Measurements from ENCODE around the gene PAK1IP1. TPM values are rescaled to one million over a fixed set of nuclear protein-coding genes. Genes with fewer than 3 reads are reported as not detected.

PAK1IP1 gene
- polyA plus RNA-seq, 1 donor (not counting 4 experiments of a cell fraction or from before 2014, with no cell fraction given): 36.3 TPM

GRCh38 chr6:10682355-10682988, 12.3 kb upstream of the PAK1IP1 start:
- Histone ChIP-seq H2AFZ (ENCODE audit: control insufficient read depth, low read length) (no peak overlapping the region), H3K9ac (ENCODE audit: control insufficient read depth, extremely low read depth, insufficient read depth, low read length) (no peak overlapping the region), H3K27me3 (ENCODE audit: control insufficient read depth, extremely low read depth, insufficient read depth, low read length) (no peaks in the 10 kb centered on the region), H3K36me3 (ENCODE audit: control insufficient read depth in 2 of 2, extremely low read depth in 1 of 2, insufficient read depth in 2 of 2, low read length in 2 of 2) (no peaks in the 10 kb centered on the region), H3K4me3 (ENCODE audit: control insufficient read depth in 2 of 3, extremely low read depth in 1 of 3, insufficient read depth in 2 of 3, low read depth in 1 of 3, low read length in 3 of 3) (no peak overlapping the region), H3K9me1 (ENCODE audit: control insufficient read depth, extremely low read depth, insufficient read depth, low read length) (no peaks in the 10 kb centered on the region), H3K27ac (ENCODE audit: control insufficient read depth, insufficient read depth, low read length) (no peak overlapping the region), H3K9me3 (ENCODE audit: control insufficient read depth, low read depth, low read length) (no peaks in the 10 kb centered on the region), H4K20me1 (ENCODE audit: control insufficient read depth, extremely low read depth, insufficient read depth, low read length) (no peaks in the 10 kb centered on the region), H3K4me1 (ENCODE audit: control insufficient read depth, extremely low read depth, insufficient read depth, low read length) (no peaks in the 10 kb centered on the region), H3K79me2 (ENCODE audit: control insufficient read depth, insufficient read depth, low read length) (no peaks in the 10 kb centered on the region), H3K4me2 (ENCODE audit: control insufficient read depth, extremely low read depth, insufficient read depth, low read depth, low read length) (no peak overlapping the region)
- no peak for DNase-seq (ENCODE audit: low read depth, low spot score)
- dilution Hi-C loops (cut with MboI; ENCODE audit: extremely low pct_ligation_motif_present, low sequenced_read_pairs): no loop called here
- TF ChIP-seq EZH2 (IDR thresholded peaks at IDR 0.05; ENCODE audit: low read length): no peak
- TF ChIP-seq CTCF (optimal IDR thresholded peaks at IDR 0.05 in 1 of 3, IDR thresholded peaks at IDR 0.05 in 1 of 3, conservative IDR thresholded peaks at IDR 0.05 in 1 of 3; ENCODE audit: extremely low read depth in 1 of 3, insufficient read depth in 2 of 3, low read length in 3 of 3): no peak
- no peak for FAIRE-seq

GRCh38 chr6:10684618-10685017, 10.2 kb upstream of the PAK1IP1 start:
- H3K4me3 ChIP-seq (ENCODE audit: control insufficient read depth in 2 of 3, extremely low read depth in 1 of 3, insufficient read depth in 2 of 3, low read depth in 1 of 3, low read length in 3 of 3): no peak overlapping the region
- no peak for TF ChIP-seq EZH2 (IDR thresholded peaks at IDR 0.05; ENCODE audit: low read length)
- no peak for TF ChIP-seq CTCF (optimal IDR thresholded peaks at IDR 0.05 in 1 of 3, IDR thresholded peaks at IDR 0.05 in 1 of 3, conservative IDR thresholded peaks at IDR 0.05 in 1 of 3; ENCODE audit: extremely low read depth in 1 of 3, insufficient read depth in 2 of 3, low read length in 3 of 3)
- no peak for FAIRE-seq
- DNase-seq (ENCODE audit: low read depth, low spot score): no peak
- no peak overlapping the region for H3K4me2 ChIP-seq (ENCODE audit: control insufficient read depth, extremely low read depth, insufficient read depth, low read depth, low read length)
- H3K36me3 ChIP-seq (ENCODE audit: control insufficient read depth in 2 of 2, extremely low read depth in 1 of 2, insufficient read depth in 2 of 2, low read length in 2 of 2): no peaks in the 10 kb centered on the region
- no peak overlapping the region for H3K27ac ChIP-seq (ENCODE audit: control insufficient read depth, insufficient read depth, low read length)
- no peak overlapping the region for H3K9ac ChIP-seq (ENCODE audit: control insufficient read depth, extremely low read depth, insufficient read depth, low read length)
- no peaks in the 10 kb centered on the region for H3K4me1 ChIP-seq (ENCODE audit: control insufficient read depth, extremely low read depth, insufficient read depth, low read length)
- no peak overlapping the region for H2AFZ ChIP-seq (ENCODE audit: control insufficient read depth, low read length)
- no peaks in the 10 kb centered on the region for H3K79me2 ChIP-seq (ENCODE audit: control insufficient read depth, insufficient read depth, low read length)
- H3K9me1 ChIP-seq (ENCODE audit: control insufficient read depth, extremely low read depth, insufficient read depth, low read length): no peaks in the 10 kb centered on the region
- no peaks in the 10 kb centered on the region for H3K9me3 ChIP-seq (ENCODE audit: control insufficient read depth, low read depth, low read length)
- dilution Hi-C loops (cut with MboI; ENCODE audit: extremely low pct_ligation_motif_present, low sequenced_read_pairs): no loop called here
- H3K27me3 ChIP-seq (ENCODE audit: control insufficient read depth, extremely low read depth, insufficient read depth, low read length): no peaks in the 10 kb centered on the region
- no peaks in the 10 kb centered on the region for H4K20me1 ChIP-seq (ENCODE audit: control insufficient read depth, extremely low read depth, insufficient read depth, low read length)

Data from keratinocyte (primary cell).